ENCODE measurements around the gene HRCT1.

Gene HRCT1

GRCh38 chr9:35919212-35920008, 13.4 kb downstream of the HRCT1 start:
- H3K9ac ChIP-seq (ENCODE audit: low read depth, low read length) = no peak overlapping the region
- H3K4me3 ChIP-seq (ENCODE audit: low read depth, low read length) = no peak overlapping the region
- peaks cover 12% of the 10 kb centered on the region; the same call in 1 of the 2 replicates for H3K4me1 ChIP-seq (ENCODE audit: control insufficient read depth, insufficient read depth, low read length)
- no peaks in the 10 kb centered on the region for H3K27me3 ChIP-seq (ENCODE audit: control insufficient read depth, insufficient read depth, low read length)
- no peaks in the 10 kb centered on the region for H3K9me3 ChIP-seq (ENCODE audit: control insufficient read depth, insufficient read depth, low read length)
- H3K27ac ChIP-seq (ENCODE audit: low read depth, low read length) = no peak overlapping the region
- no peaks in the 10 kb centered on the region for H3K36me3 ChIP-seq (ENCODE audit: control insufficient read depth, insufficient read depth, low read length)

DNA sequence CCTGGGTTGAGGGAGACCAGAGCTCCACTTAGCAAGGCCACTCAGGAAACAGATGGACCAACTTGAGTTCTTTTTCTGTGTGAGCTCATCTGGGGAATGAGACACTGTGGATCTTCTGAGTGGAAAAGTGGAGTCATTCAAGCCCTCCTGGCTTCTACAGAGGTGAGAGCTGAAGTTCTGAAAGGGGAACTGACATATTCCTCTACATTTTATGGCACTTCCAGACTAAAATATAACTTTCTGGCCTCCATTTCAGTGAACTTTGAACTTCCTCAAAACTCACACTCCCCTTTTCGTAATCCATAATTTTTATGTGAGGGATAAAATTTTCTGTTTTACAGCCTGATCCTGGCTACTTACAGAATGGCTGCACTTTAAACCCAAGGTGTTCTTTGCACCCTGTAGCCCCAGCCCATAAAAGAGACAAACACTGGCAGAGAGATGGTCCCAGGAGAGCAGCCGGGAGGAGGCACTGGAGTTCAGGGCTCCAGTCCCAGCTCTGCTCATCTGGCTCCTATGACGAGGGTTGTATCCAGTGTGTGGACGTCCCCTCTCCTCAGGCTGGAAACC, 14.1 kb downstream of the HRCT1 start:
- H3K4me1 ChIP-seq (ENCODE audit: control insufficient read depth, insufficient read depth, low read length) = peaks cover 12% of the 10 kb centered on the region; the same call in 1 of the 2 replicates
- no peak overlapping the region for H3K4me3 ChIP-seq (ENCODE audit: low read depth, low read length)
- H3K27ac ChIP-seq (ENCODE audit: low read depth, low read length) = no peak overlapping the region
- no peak overlapping the region for H3K9ac ChIP-seq (ENCODE audit: low read depth, low read length)
- no peaks in the 10 kb centered on the region for H3K27me3 ChIP-seq (ENCODE audit: control insufficient read depth, insufficient read depth, low read length)
- no peaks in the 10 kb centered on the region for H3K9me3 ChIP-seq (ENCODE audit: control insufficient read depth, insufficient read depth, low read length)
- H3K36me3 ChIP-seq (ENCODE audit: control insufficient read depth, insufficient read depth, low read length) = no peaks in the 10 kb centered on the region

GRCh38 chr9:35923598-35923926, 17.6 kb downstream of the HRCT1 start:
- peaks cover 7% of the 10 kb centered on the region; the same call in 1 of the 2 replicates for H3K4me1 ChIP-seq (ENCODE audit: control insufficient read depth, insufficient read depth, low read length)
- no peaks in the 10 kb centered on the region for H3K9me3 ChIP-seq (ENCODE audit: control insufficient read depth, insufficient read depth, low read length)
- H3K9ac ChIP-seq (ENCODE audit: low read depth, low read length) = no peak overlapping the region; the same call in 1 of the 2 replicates
- H3K4me3 ChIP-seq (ENCODE audit: low read depth, low read length) = no peak overlapping the region
- peak overlapping the region; percentile 38 for H3K27ac ChIP-seq (ENCODE audit: low read depth, low read length)
- H3K36me3 ChIP-seq (ENCODE audit: control insufficient read depth, insufficient read depth, low read length) = no peaks in the 10 kb centered on the region
- H3K27me3 ChIP-seq (ENCODE audit: control insufficient read depth, insufficient read depth, low read length) = no peaks in the 10 kb centered on the region

- Histone ChIP-seq H3K27ac (ENCODE audit: low read depth, low read length) (peak overlapping the region; percentile 38), H3K9me3 (ENCODE audit: control insufficient read depth, insufficient read depth, low read length) (no peaks in the 10 kb centered on the region), H3K9ac (ENCODE audit: low read depth, low read length) (no peak overlapping the region; the same call in 1 of the 2 replicates), H3K4me1 (ENCODE audit: control insufficient read depth, insufficient read depth, low read length) (peaks cover 7% of the 10 kb centered on the region; the same call in 1 of the 2 replicates), H3K4me3 (ENCODE audit: low read depth, low read length) (no peak overlapping the region), H3K27me3 (ENCODE audit: control insufficient read depth, insufficient read depth, low read length) (no peaks in the 10 kb centered on the region), H3K36me3 (ENCODE audit: control insufficient read depth, insufficient read depth, low read length) (no peaks in the 10 kb centered on the region)
Measured at GRCh38 chr9:35923927-35924763, 18.1 kb downstream of the HRCT1 start.

GRCh38 chr9:35928591-35929452, 22.8 kb downstream of the HRCT1 start:
- no peak overlapping the region for H3K27ac ChIP-seq (ENCODE audit: low read depth, low read length)
- no peaks in the 10 kb centered on the region for H3K36me3 ChIP-seq (ENCODE audit: control insufficient read depth, insufficient read depth, low read length)
- no peaks in the 10 kb centered on the region for H3K9me3 ChIP-seq (ENCODE audit: control insufficient read depth, insufficient read depth, low read length)
- no peak overlapping the region for H3K4me3 ChIP-seq (ENCODE audit: low read depth, low read length)
- H3K9ac ChIP-seq (ENCODE audit: low read depth, low read length) = no peak overlapping the region
- no peaks in the 10 kb centered on the region for H3K27me3 ChIP-seq (ENCODE audit: control insufficient read depth, insufficient read depth, low read length)
- peaks cover 5% of the 10 kb centered on the region; the same call in 1 of the 2 replicates for H3K4me1 ChIP-seq (ENCODE audit: control insufficient read depth, insufficient read depth, low read length)

GRCh38 chr9:35929453-35929718, 23.4 kb downstream of the HRCT1 start:
- Histone ChIP-seq H3K27ac (ENCODE audit: low read depth, low read length) (no peak overlapping the region), H3K27me3 (ENCODE audit: control insufficient read depth, insufficient read depth, low read length) (no peaks in the 10 kb centered on the region), H3K9me3 (ENCODE audit: control insufficient read depth, insufficient read depth, low read length) (no peaks in the 10 kb centered on the region), H3K4me1 (ENCODE audit: control insufficient read depth, insufficient read depth, low read length) (no peaks in the 10 kb centered on the region), H3K9ac (ENCODE audit: low read depth, low read length) (no peak overlapping the region), H3K36me3 (ENCODE audit: control insufficient read depth, insufficient read depth, low read length) (no peaks in the 10 kb centered on the region), H3K4me3 (ENCODE audit: low read depth, low read length) (no peak overlapping the region)

- H3K36me3 ChIP-seq (ENCODE audit: control insufficient read depth, insufficient read depth, low read length) = no peaks in the 10 kb centered on the region
- no peaks in the 10 kb centered on the region for H3K9me3 ChIP-seq (ENCODE audit: control insufficient read depth, insufficient read depth, low read length)
- H3K27me3 ChIP-seq (ENCODE audit: control insufficient read depth, insufficient read depth, low read length) = no peaks in the 10 kb centered on the region
- H3K4me1 ChIP-seq (ENCODE audit: control insufficient read depth, insufficient read depth, low read length) = no peaks in the 10 kb centered on the region
- no peak overlapping the region for H3K9ac ChIP-seq (ENCODE audit: low read depth, low read length)
- H3K4me3 ChIP-seq (ENCODE audit: low read depth, low read length) = no peak overlapping the region
- no peak overlapping the region for H3K27ac ChIP-seq (ENCODE audit: low read depth, low read length)
Measured at GRCh38 chr9:35930521-35930920, 24.5 kb downstream of the HRCT1 start.

DNA sequence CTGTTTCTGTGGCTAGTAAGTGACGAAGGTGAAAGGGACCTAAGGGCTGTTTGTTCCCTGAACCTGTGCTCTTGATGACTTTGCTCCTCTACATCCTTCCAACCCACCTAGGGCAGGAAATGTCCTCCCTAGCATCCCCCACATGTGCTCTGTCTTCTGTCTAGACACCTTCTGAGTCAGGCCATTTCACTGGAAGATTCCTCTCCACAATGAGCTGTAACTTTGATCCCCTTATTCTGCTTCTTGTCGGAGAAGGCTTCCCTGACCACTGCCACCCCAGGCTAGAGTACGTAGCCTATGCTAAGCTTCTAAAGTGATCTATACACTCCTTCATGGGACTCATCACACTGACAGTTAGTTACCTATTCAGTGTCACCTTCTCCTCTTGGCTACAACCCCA, 25.0 kb downstream of the HRCT1 start:
- H3K36me3 ChIP-seq (ENCODE audit: control insufficient read depth, insufficient read depth, low read length) = no peaks in the 10 kb centered on the region
- no peak overlapping the region for H3K4me3 ChIP-seq (ENCODE audit: low read depth, low read length)
- no peak overlapping the region for H3K27ac ChIP-seq (ENCODE audit: low read depth, low read length)
- H3K9me3 ChIP-seq (ENCODE audit: control insufficient read depth, insufficient read depth, low read length) = no peaks in the 10 kb centered on the region
- no peaks in the 10 kb centered on the region for H3K27me3 ChIP-seq (ENCODE audit: control insufficient read depth, insufficient read depth, low read length)
- no peaks in the 10 kb centered on the region for H3K4me1 ChIP-seq (ENCODE audit: control insufficient read depth, insufficient read depth, low read length)
- no peak overlapping the region for H3K9ac ChIP-seq (ENCODE audit: low read depth, low read length)

DNA sequence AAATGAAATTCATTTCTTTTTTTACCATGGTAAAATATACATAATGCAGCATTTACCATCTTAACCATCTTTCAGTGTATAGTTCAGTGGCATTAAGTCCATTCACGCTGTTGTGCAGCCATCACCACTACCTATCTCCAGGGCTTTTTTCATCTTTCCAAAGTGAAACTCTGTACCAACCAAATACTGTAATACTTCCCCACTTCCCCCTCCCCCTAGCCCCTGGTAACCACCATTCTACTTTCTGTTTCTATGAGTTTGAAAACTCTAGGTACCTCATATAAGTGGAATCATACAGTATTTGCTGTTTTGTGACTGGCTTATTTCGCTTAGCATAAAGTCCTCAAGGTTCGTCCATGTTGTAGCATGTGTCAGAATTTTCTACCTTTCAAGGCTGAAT, 26.7 kb downstream of the HRCT1 start:
- Histone ChIP-seq H3K27ac (ENCODE audit: low read depth, low read length) (no peak overlapping the region), H3K9ac (ENCODE audit: low read depth, low read length) (no peak overlapping the region), H3K4me3 (ENCODE audit: low read depth, low read length) (no peak overlapping the region), H3K27me3 (ENCODE audit: control insufficient read depth, insufficient read depth, low read length) (no peaks in the 10 kb centered on the region), H3K36me3 (ENCODE audit: control insufficient read depth, insufficient read depth, low read length) (no peaks in the 10 kb centered on the region), H3K4me1 (ENCODE audit: control insufficient read depth, insufficient read depth, low read length) (no peaks in the 10 kb centered on the region), H3K9me3 (ENCODE audit: control insufficient read depth, insufficient read depth, low read length) (no peaks in the 10 kb centered on the region)

- no peaks in the 10 kb centered on the region for H3K36me3 ChIP-seq (ENCODE audit: control insufficient read depth, insufficient read depth, low read length)
- no peak overlapping the region for H3K4me3 ChIP-seq (ENCODE audit: low read depth, low read length)
- H3K27ac ChIP-seq (ENCODE audit: low read depth, low read length) = no peak overlapping the region
- no peaks in the 10 kb centered on the region for H3K4me1 ChIP-seq (ENCODE audit: control insufficient read depth, insufficient read depth, low read length)
- H3K27me3 ChIP-seq (ENCODE audit: control insufficient read depth, insufficient read depth, low read length) = no peaks in the 10 kb centered on the region
- no peaks in the 10 kb centered on the region for H3K9me3 ChIP-seq (ENCODE audit: control insufficient read depth, insufficient read depth, low read length)
- H3K9ac ChIP-seq (ENCODE audit: low read depth, low read length) = no peak overlapping the region
Measured at GRCh38 chr9:35933550-35934067, 27.6 kb downstream of the HRCT1 start.

All from HUES48 (cell line).